SK-N-SH (cell line): ENCODE measurements around the gene DLG2. TPM values are rescaled to one million over a fixed set of nuclear protein-coding genes. Genes with fewer than 3 reads are reported as not detected.

Source experiments
- CTCF ChIA-PET: fragments of 300-600, 350-600 bp; formaldehyde crosslinking; extraction: SDS; loops from one replicate; lab custom pipeline; 2021; lab: Yijun Ruan, JAX
- POLR2A ChIA-PET: fragments of 350-600 bp; sonication (Branson Sonifier 250); formaldehyde crosslinking; extraction: SDS; loops from one replicate; lab custom pipeline; 2020; ENCODE audit warnings: antibody characterized with exemption, inconsistent platforms; lab: Yijun Ruan, JAX
- DNase-seq: peaks from one replicate; pipeline ENCODE4 v3.0.0; 2012
- H2AFZ ChIP-seq: fragments of 200-600 bp; sonication (generic); 2 replicates; pipeline ENCODE4 v1.8.1; 2016; ENCODE audit warnings: antibody characterized with exemption, mild to moderate bottlenecking, low read depth
- H3F3A ChIP-seq: fragments of 200-600 bp; sonication (generic); replicated peaks from 2 replicates; pipeline ENCODE3; 2016; ENCODE audit warnings: antibody characterized with exemption, mild to moderate bottlenecking; ENCODE audit not compliant: insufficient read depth
- H3K27ac ChIP-seq, 2 experiments: fragments of 200-500 bp in 1 of 2; fragments of 200-600 bp in 1 of 2; sonication (Bioruptor generic) in 1 of 2; sonication (generic), shearing (Covaris generic) in 1 of 2; 2 replicates each; pipeline versions ENCODE4 v1.5.1 to v1.6.1; 2014 to 2016; ENCODE audit warnings: low read depth in 2 of 2, inconsistent platforms in 1 of 2, low read length in 1 of 2, mild to moderate bottlenecking in 1 of 2, mixed read lengths in 1 of 2
- H3K27me3 ChIP-seq: fragments of 200-600 bp; sonication (generic), shearing (Covaris generic); 2 replicates; pipeline ENCODE4 v1.6.1; 2016; ENCODE audit warnings: mixed run types; ENCODE audit not compliant: insufficient read depth
- H3K36me3 ChIP-seq, 2 experiments: fragments of 200-500 bp in 1 of 2; fragments of 200-600 bp in 1 of 2; sonication (Bioruptor generic) in 1 of 2; sonication (generic) in 1 of 2; replicated peaks in 1 of 2; 2 replicates each; pipeline versions ENCODE3 to v1.5.1; 2014 to 2016; ENCODE audit warnings: low read length in 1 of 2, mild to moderate bottlenecking in 1 of 2; ENCODE audit not compliant: insufficient read depth in 2 of 2, control insufficient read depth in 1 of 2
- H3K4me1 ChIP-seq, 2 experiments: fragments of 200-500 bp in 1 of 2; fragments of 200-600 bp in 1 of 2; sonication (Bioruptor generic) in 1 of 2; sonication (generic), shearing (Covaris generic) in 1 of 2; 2 replicates each; pipeline versions ENCODE4 v1.5.1 to v1.6.1; 2014 to 2016; ENCODE audit warnings: low read depth in 1 of 2, low read length in 1 of 2, mixed run types in 1 of 2; ENCODE audit not compliant: insufficient read depth in 2 of 2, control insufficient read depth in 1 of 2
- H3K4me2 ChIP-seq: fragments of 200-600 bp; sonication (generic), shearing (Covaris generic); 2 replicates; pipeline ENCODE4 v1.6.1; 2017; ENCODE audit warnings: mixed run types
- H3K4me3 ChIP-seq, 2 experiments: fragments of 200-500 bp in 1 of 2; fragments of 200-600 bp in 1 of 2; sonication (Bioruptor generic) in 1 of 2; sonication (generic), shearing (Covaris generic) in 1 of 2; 2 replicates each; pipeline versions ENCODE4 v1.5.1 to v1.8.1; 2014 to 2016; ENCODE audit warnings: low read depth in 2 of 2, inconsistent platforms in 1 of 2, low read length in 1 of 2, mild to moderate bottlenecking in 1 of 2, mixed read lengths in 1 of 2, moderate library complexity in 1 of 2
- H3K79me2 ChIP-seq: fragments of 200-600 bp; sonication (generic); 2 replicates; pipeline ENCODE4 v1.8.1; 2017; ENCODE audit warnings: mild to moderate bottlenecking; ENCODE audit not compliant: insufficient read depth
- H3K9ac ChIP-seq: fragments of 200-600 bp; sonication (generic); 2 replicates; pipeline ENCODE4 v1.6.1; 2017; ENCODE audit warnings: mixed run types
- H3K9me2 ChIP-seq: fragments of 200-600 bp; sonication (generic); 2 replicates; pipeline ENCODE4 v1.6.1; 2017; ENCODE audit warnings: mixed run types
- H3K9me3 ChIP-seq: fragments of 200-600 bp; sonication (generic); 2 replicates; pipeline ENCODE4 v1.6.1; 2017; ENCODE audit warnings: mixed run types, mild to moderate bottlenecking, moderate library complexity
- H4K20me1 ChIP-seq: fragments of 200-600 bp; sonication (generic); 2 replicates; pipeline ENCODE4 v1.6.1; 2017; ENCODE audit warnings: mild to moderate bottlenecking, mixed run types; ENCODE audit not compliant: insufficient read depth
- CTCF ChIP-seq: fragments of 200-600 bp; sonication (generic); IDR thresholded peaks from 2 replicates; pipeline ENCODE4 v1.6.1; 2017; ENCODE audit warnings: antibody characterized with exemption, mild to moderate bottlenecking, moderate library complexity
- GABPA ChIP-seq: IDR thresholded peaks from 2 replicates; pipeline ENCODE4 v1.4.0; 2012; ENCODE audit warnings: low read depth, mild to moderate bottlenecking
- GATA2 ChIP-seq: sonication (generic); formaldehyde crosslinking; IDR thresholded peaks from 2 replicates; pipeline ENCODE4 v1.5.0; 2020; ENCODE audit warnings: mild to moderate bottlenecking, missing genetic modification reagents
- IRF3 ChIP-seq: fragments of 150-350 bp; IDR thresholded peaks from 2 replicates; pipeline ENCODE4 v1.6.1; 2016; ENCODE audit warnings: mild to moderate bottlenecking, low read depth, low read length
- MAX ChIP-seq: IDR thresholded peaks from 2 replicates; pipeline ENCODE4 v1.4.0; 2012; ENCODE audit warnings: low read depth
- MEF2A ChIP-seq: IDR thresholded peaks from 2 replicates; pipeline ENCODE4 v1.4.0; 2012; ENCODE audit warnings: low read depth, borderline replicate concordance
- MXI1 ChIP-seq: IDR thresholded peaks from 2 replicates; pipeline ENCODE4 v1.6.1; 2012; ENCODE audit warnings: mild to moderate bottlenecking, low read depth, low read length, improper control_type of control experiment
- POLR2AphosphoS5 ChIP-seq: IDR thresholded peaks from 2 replicates; pipeline ENCODE4 v1.6.1; 2012; ENCODE audit warnings: low read depth, low read length
- REST ChIP-seq: IDR thresholded peaks from 2 replicates; pipeline ENCODE4 v1.6.1; 2012; ENCODE audit warnings: mild to moderate bottlenecking, low read depth, low read length, moderate library complexity
- RFX5 ChIP-seq: IDR thresholded peaks from 2 replicates; pipeline ENCODE4 v1.6.1; 2012; ENCODE audit warnings: mild to moderate bottlenecking, improper control_type of control experiment, low read length
- SIN3A ChIP-seq: IDR thresholded peaks from 2 replicates; pipeline ENCODE4 v1.6.1; 2012; ENCODE audit warnings: low read depth, mild to moderate bottlenecking, low read length, moderate library complexity, borderline replicate concordance
- SMC3 ChIP-seq: IDR thresholded peaks from 2 replicates; pipeline ENCODE4 v1.6.1; 2012; ENCODE audit warnings: low read depth, low read length, improper control_type of control experiment
- TCF12 ChIP-seq: IDR thresholded peaks from 2 replicates; pipeline ENCODE4 v1.4.0; 2012
- USF1 ChIP-seq: IDR thresholded peaks from 2 replicates; pipeline ENCODE4 v1.4.0; 2012; ENCODE audit warnings: low read depth, borderline replicate concordance
- YY1 ChIP-seq: IDR thresholded peaks from 2 replicates; pipeline ENCODE4 v1.4.0; 2012; ENCODE audit warnings: low read depth, mild to moderate bottlenecking
- ZBTB33 ChIP-seq: IDR thresholded peaks from 2 replicates; pipeline ENCODE4 v1.4.0; 2012; ENCODE audit warnings: low read depth, borderline replicate concordance
- WGBS: methylation state at CpG from one replicate; pipeline ENCODE4 v1.1.6; 2017; ENCODE audit warnings: low lambda C conversion rate; 5-methylcytosine and 5-hydroxymethylcytosine counted together
- polyA plus RNA-seq, 3 experiments: library from polyadenylated mRNA; depleted of rRNA; stranded (reverse); fragments of >200 nt; gene quantifications; 2 replicates each; pipeline ENCODE4 v1.2.3, GENCODE V29; 2012
- TF ChIP-seq, protein P1 (sequence below): IDR thresholded peaks from 2 replicates; pipeline ENCODE4; 2012

Gene DLG2
- polyA plus RNA-seq, 1 of the 3 experiments (the other 2 are of a cell fraction): 0.21 TPM

DNA sequence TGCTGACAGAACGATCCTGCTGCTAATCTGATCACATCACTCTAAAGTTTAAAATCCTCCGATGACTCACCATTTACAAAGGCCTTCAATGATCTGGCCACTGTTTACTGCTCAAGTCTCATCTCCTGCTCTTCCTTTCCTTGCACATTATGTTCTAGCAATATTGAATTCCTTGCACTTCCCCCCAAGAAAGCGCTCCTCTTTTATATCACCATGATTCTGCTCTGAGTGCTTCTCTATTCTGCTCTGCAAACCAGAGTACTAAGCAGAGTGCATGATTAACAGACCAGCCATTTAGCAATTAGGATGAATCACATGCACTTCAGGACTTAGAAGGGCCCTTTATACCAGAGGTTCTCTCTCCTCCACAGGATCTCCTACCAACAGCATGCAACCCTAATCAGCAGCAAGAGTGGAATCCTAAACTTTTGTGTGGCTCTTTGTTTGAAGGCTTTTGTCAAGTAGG is 1218.2 kb downstream of the DLG2 start:
- Histone ChIP-seq H3K36me3 (no peaks in the 10 kb centered on the region), H3K9me3 (no peaks in the 10 kb centered on the region), H3K9ac (no peak overlapping the region), H3K27ac (no peak overlapping the region), H3F3A (no peaks in the 10 kb centered on the region), H3K4me3 (no peak overlapping the region), H4K20me1 (no peaks in the 10 kb centered on the region), H3K79me2 (no peaks in the 10 kb centered on the region), H3K4me1 (peaks cover 0 to 5% of the 10 kb centered on the region in 2 experiments; a peak in 2 of 4 replicates), H3K4me2 (no peak overlapping the region), H3K27me3 (no peaks in the 10 kb centered on the region), H3K9me2 (no peaks in the 10 kb centered on the region), H2AFZ (no peak overlapping the region)
- WGBS: 52% methylated on average over 3 of the region's 3 CpGs
- POLR2A ChIA-PET: no interaction called here
- CTCF ChIA-PET: no interaction called here
- TF ChIP-seq MAX (no peak), MEF2A (no peak), YY1 (no peak), GABPA (no peak), SIN3A (no peak), RFX5 (no peak), ZBTB33 (no peak), TCF12 (no peak), IRF3 (no peak), USF1 (no peak), MXI1 (no peak), REST (no peak), CTCF (no peak), SMC3 (no peak), POLR2AphosphoS5 (no peak), GATA2 (CRISPR knock-in tag) (no peak)
- TF ChIP-seq, protein P1, sequence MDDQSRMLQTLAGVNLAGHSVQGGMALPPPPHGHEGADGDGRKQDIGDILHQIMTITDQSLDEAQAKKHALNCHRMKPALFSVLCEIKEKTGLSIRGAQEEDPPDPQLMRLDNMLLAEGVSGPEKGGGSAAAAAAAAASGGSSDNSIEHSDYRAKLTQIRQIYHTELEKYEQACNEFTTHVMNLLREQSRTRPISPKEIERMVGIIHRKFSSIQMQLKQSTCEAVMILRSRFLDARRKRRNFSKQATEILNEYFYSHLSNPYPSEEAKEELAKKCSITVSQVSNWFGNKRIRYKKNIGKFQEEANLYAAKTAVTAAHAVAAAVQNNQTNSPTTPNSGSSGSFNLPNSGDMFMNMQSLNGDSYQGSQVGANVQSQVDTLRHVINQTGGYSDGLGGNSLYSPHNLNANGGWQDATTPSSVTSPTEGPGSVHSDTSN: no peak
- no peak for DNase-seq
